ENCODE results near the gene NKTR. TPM values are rescaled to one million over a fixed set of nuclear protein-coding genes. Genes with fewer than 3 reads are reported as not detected.

Gene NKTR
- total and polyA plus RNA-seq, 2 of the 13 experiments (the other 11 are each of a cell fraction or from before 2014, with no cell fraction given), result 41.3 to 59.6 TPM

DNA sequence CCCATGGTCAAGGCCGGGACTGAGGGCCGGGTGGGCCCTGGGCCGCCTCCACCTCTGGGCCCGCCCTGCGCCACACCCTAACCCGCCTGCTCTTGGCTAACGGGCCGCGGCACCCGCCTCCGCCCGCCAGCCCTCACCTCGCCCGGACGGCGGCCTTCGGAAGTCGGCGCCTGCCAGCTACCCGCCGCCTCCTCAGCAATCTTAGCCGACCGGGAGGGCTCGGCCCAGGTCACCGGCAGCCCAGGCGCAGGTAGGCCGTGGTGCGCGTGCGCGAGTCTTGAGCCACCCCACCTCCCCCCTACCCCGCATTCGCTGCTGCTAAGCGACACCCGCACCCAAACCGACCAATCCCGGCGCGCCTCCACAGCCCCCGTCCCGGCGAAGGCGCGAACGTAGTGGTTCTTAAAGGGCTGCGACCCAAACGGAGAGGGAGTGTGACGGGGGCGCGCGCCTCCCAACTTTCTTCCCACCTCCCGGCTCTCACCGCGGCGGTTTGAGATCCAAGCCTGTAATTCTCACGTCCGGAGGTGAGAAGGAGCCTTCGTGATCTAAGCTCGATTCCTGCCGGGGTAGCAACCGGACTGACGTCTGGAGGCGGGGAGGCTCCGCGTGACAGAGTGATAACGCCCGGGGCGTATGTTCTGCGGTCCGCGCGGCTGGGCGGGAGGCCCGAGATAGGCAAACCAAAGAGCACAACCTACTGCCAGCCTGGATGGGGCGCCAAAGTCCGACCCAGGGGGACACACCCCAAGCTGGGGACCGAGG is 18.6 kb upstream of the NKTR start, which contains the start of gene SEC22C (continued):
- TF ChIP-seq IRF2 (CRISPR knock-in tag; IDR thresholded peaks at IDR 0.05) (peak; percentile 77; the same call in 1 of the 2 replicates), ZNF83 (CRISPR knock-in tag; IDR thresholded peaks at IDR 0.05; ENCODE audit: borderline replicate concordance) (no peak), GPBP1L1 (CRISPR knock-in tag; IDR thresholded peaks at IDR 0.05) (no peak), HDAC1 (CRISPR knock-in tag; IDR thresholded peaks at IDR 0.05) (peak; percentile 79), RORA (CRISPR knock-in tag; IDR thresholded peaks at IDR 0.05) (no peak), KAT8 (CRISPR knock-in tag; IDR thresholded peaks at IDR 0.05) (peak; percentile 70), ZNF747 (CRISPR knock-in tag; IDR thresholded peaks at IDR 0.05; ENCODE audit: borderline replicate concordance) (peak; percentile 55), SALL2 (CRISPR knock-in tag; IDR thresholded peaks at IDR 0.05) (0 out of 2 replicates have a peak, but pooled peaks have one; percentile 51), ZNF530 (CRISPR knock-in tag; IDR thresholded peaks at IDR 0.05; ENCODE audit: low read depth) (no peak), ZNF318 (CRISPR knock-in tag; IDR thresholded peaks at IDR 0.05) (peak; percentile 66; the same call in 1 of the 2 replicates), SAP130 (CRISPR knock-in tag; IDR thresholded peaks at IDR 0.05; ENCODE audit: low read depth) (peak; percentile 90), ZNF576 (CRISPR knock-in tag; IDR thresholded peaks at IDR 0.05) (no peak), ZC3H4 (CRISPR knock-in tag; IDR thresholded peaks at IDR 0.05; ENCODE audit: borderline replicate concordance) (no peak)
